Measurements from ENCODE around the gene SMTN. TPM values are rescaled to one million over a fixed set of nuclear protein-coding genes. Genes with fewer than 3 reads are reported as not detected.

Gene SMTN
- polyA plus RNA-seq, 3 donors from 2014 or later, result 0.49 to 2.7 (median 1.5) TPM

DNA sequence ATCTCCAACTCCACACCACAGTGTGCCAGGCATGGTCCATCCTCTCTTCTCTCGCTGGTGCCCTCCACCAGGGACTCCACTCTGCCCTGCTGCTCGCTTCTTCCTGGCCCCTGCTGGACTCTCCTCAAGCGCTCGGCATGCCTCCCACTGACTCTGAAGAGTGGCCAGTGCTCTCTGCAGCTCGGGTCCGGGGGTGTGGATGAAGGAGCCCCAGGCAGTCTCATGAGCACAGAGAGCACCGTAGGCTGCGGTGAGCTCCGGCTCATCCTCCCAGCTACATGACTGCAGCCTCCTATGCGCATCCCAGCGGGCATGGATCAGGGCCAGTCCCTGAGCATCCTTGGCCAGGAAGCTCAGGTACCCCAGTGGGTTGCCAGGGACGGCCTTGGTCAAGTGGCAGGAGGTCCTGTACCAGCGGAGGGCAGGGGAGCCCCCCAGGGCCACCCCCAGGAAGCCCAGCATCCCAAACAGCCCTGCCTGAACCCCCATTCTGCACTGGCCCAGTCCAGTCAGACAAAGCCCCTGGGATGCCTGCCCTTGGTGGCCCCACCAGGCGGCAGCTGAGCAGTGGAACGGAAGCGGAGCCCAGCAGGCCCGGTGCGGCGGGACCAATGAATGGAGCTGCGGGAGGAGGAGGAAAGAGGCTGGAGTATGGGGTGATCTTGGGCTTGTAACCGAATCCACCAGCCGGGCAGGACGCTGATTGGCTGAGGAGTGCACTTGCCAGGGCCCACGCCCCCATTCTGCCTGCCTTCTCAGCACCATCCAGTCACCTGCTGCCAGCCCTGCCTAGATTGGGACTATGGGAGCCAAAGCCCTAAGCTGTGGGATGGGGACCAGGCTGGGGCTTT, 59.0 kb downstream of the SMTN start, which contains the start of gene PLA2G3:
Gene PLA2G3, minus strand, starts transcription at position 643 of the 851 bp plus-strand sequence. Its CDS starts 154 bp downstream, at position 489.
- H3K9me3 Mint-ChIP-seq, result no peaks in the 10 kb centered on the region
- H3K36me3 Mint-ChIP-seq, result no peaks in the 10 kb centered on the region
- no peak within 1 kb of the TSS for H3K27ac Mint-ChIP-seq
- peaks cover 4 to 5% (median 4%) of the 10 kb centered on the region in 3 donors for H3K27me3 Mint-ChIP-seq (ENCODE audit: low read depth in 3 of 3)
- H3K4me1 Mint-ChIP-seq, result no peaks in the 10 kb centered on the region
- DNase-seq, result no peak
- no peak within 1 kb of the TSS for H3K4me3 Mint-ChIP-seq

DNA sequence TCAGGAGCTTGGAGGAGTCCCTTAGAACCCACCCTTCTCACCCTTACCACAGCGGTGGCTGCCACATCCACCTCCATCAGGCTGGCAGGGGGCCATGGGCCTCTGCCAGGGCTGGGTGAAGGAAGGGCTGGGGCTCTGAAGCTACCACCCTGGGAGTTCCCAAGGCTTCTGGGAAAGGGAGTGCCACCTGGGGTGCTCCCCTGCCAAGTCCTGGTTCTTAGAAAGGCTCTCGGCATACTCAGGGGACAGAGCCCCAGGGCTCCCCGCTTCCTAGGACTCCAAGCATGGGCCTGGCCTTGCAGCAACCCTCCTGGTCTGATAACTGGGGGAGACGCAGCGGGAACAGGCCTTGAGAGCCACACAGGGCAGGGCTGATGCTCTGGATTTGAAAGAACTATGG, 59.6 kb downstream of the SMTN start:
- H3K4me1 Mint-ChIP-seq, result no peaks in the 10 kb centered on the region
- H3K4me3 Mint-ChIP-seq, result no peak overlapping the region
- H3K9me3 Mint-ChIP-seq, result no peaks in the 10 kb centered on the region
- H3K27ac Mint-ChIP-seq, result no peak overlapping the region
- no peak for DNase-seq
- H3K27me3 Mint-ChIP-seq (ENCODE audit: low read depth in 3 of 3), result peaks cover 4 to 5% (median 4%) of the 10 kb centered on the region in 3 donors
- no peaks in the 10 kb centered on the region for H3K36me3 Mint-ChIP-seq

DNA sequence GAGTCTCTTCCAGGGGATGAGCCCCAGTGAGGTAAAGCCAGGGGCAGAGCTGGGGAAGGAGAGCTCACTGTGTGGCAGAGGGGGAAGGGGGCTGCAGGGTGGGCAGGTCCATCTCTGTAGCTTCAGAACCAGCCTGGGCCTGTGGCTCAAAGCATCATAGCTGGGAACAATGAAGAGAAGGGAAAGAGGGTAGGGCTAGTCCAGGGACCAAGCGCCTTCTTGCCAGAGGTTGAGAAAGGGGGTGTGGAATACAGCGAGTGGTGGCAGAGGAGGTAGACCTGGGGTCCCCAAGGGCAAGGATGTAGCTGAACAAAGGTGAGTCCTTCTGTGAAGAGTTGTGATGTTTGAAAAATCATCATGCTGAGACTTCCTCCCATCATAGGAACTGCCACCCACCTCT, 60.4 kb downstream of the SMTN start:
- H3K27ac Mint-ChIP-seq, result no peak overlapping the region
- H3K9me3 Mint-ChIP-seq, result peaks cover 0 to 3% (median 0%) of the 10 kb centered on the region in 6 donors
- no peak overlapping the region for H3K4me3 Mint-ChIP-seq

DNA sequence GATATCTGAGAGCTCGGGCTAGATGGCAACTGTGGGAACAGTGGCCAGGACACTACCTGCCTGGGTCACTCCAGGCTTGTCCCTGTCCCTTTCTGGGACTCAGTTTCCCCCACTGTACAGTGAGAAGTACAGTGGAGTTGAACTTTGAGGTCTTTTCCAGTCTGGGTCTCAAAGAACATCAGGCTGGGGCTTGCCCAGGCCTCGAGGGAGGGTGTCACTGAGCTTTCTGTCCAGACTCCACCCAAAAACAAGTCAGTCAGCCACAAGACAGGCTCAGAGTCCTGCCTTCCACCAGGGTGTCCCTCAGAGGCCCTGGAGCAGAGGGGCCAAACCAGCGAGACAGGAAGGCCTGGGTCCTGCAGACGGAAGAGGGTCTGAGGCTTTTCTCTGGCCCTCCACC, 61.2 kb downstream of the SMTN start:
- DNase-seq, result no peak
- Mint-ChIP-seq H3K27me3 (ENCODE audit: low read depth in 3 of 3) (peaks cover 0 to 5% (median 4%) of the 10 kb centered on the region in 3 donors), H3K9me3 (peaks cover 0 to 3% (median 0%) of the 10 kb centered on the region in 6 donors), H3K4me1 (no peaks in the 10 kb centered on the region), H3K36me3 (no peaks in the 10 kb centered on the region), H3K4me3 (no peak overlapping the region), H3K27ac (no peak overlapping the region)

More for the DNA sequence above, 60.4 kb downstream of the SMTN start:
- Mint-ChIP-seq H3K36me3 (no peaks in the 10 kb centered on the region), H3K27me3 (ENCODE audit: low read depth in 3 of 3) (peaks cover 0 to 5% (median 4%) of the 10 kb centered on the region in 3 donors), H3K4me1 (no peaks in the 10 kb centered on the region)
- DNase-seq, result no peak

DNA sequence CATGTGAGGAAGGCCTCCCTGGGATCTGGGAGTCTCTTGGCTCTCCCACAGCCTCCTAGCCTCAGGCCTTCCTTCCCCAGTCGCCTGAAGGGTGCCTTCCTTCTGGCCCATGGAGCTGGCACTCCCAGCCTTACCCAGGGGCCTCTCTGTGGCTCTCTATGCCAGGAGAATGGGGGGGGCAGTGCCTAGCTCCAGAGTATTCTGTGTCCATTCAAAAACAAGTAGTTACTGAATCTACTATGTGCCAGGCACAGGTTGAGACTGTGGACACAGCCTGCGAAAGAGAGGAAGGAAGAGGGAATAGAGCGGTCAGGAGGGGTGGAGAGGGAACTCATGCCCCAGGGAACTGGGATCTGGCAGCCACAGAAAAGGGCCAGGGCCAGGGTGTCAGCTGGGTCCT, 61.9 kb downstream of the SMTN start:
- Mint-ChIP-seq H3K27me3 (ENCODE audit: low read depth in 3 of 3) (peaks cover 0 to 5% (median 4%) of the 10 kb centered on the region in 3 donors), H3K27ac (no peak overlapping the region), H3K9me3 (peaks cover 0 to 3% (median 0%) of the 10 kb centered on the region in 6 donors), H3K4me3 (no peak overlapping the region), H3K4me1 (no peaks in the 10 kb centered on the region), H3K36me3 (no peaks in the 10 kb centered on the region)
- no peak for DNase-seq

DNA sequence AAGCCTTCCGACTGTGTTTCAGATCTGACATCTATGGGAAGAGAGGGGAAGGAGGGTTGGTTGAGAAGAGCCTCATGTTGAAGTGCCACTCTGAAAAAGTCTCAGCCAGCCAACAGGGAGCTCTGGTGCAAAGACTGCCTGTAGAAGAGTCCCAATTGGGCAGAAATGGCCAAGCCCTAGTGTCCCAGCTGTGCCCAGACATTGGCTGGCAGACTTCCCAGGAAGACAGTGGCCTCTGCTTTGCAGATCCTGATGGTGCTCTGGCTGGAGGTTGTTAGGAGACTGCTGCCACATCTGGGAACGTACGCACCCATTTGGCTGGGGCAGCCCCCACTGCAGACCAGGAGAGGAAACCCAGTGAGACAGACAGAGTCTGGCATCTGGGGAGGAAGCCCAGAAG, 62.4 kb downstream of the SMTN start:
- peaks cover 0 to 3% (median 0%) of the 10 kb centered on the region in 6 donors for H3K9me3 Mint-ChIP-seq
- H3K4me1 Mint-ChIP-seq, result no peaks in the 10 kb centered on the region
- no peaks in the 10 kb centered on the region for H3K36me3 Mint-ChIP-seq
- DNase-seq, result no peak
- H3K4me3 Mint-ChIP-seq, result no peak overlapping the region
- H3K27ac Mint-ChIP-seq, result no peak overlapping the region
- H3K27me3 Mint-ChIP-seq (ENCODE audit: low read depth in 3 of 3), result peaks cover 0 to 4% (median 3%) of the 10 kb centered on the region in 3 donors

DNA sequence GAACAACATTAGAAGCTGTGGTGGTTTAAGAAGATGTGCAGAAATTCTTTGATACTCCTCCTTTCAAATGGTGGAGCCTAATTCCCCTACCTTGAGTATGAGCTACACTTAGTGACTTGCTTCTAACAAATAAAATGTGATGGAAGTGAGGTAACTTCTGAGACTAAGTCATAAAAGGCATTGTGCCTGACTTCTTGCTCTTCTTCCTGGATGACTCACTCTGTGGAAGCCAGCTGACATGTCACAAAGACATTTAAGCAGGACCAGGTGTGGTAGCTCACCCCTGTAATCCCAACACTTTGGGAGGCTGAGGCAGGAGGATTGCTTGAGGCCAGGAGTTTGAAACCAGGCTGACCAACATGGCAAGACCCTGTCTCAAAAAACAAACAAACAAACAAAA, 63.1 kb downstream of the SMTN start:
- DNase-seq, result no peak
- Mint-ChIP-seq H3K9me3 (peaks cover 0 to 3% (median 0%) of the 10 kb centered on the region in 6 donors), H3K27ac (no peak overlapping the region), H3K27me3 (ENCODE audit: low read depth in 3 of 3) (peaks cover 0 to 4% (median 3%) of the 10 kb centered on the region in 3 donors), H3K4me3 (no peak overlapping the region), H3K36me3 (no peaks in the 10 kb centered on the region), H3K4me1 (no peaks in the 10 kb centered on the region)

DNA sequence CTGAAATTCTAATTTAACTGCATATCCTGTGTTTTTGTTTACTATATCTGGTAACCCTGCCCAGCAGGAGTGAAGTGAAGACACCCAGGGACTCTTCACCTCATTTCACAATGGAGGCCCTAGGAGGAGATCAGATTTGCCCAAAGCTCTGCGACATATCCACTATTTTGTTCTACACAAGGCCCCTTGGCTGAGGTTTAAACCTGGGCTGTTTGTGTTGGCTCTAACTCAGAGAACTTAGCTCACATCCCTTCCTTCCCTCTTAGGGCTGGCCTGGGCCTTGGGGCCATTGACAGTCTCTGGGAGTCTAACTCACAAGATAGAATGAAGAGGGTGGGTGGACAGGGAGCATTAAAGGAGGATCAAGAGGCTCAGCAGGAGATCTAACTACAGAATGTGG, 67.4 kb downstream of the SMTN start:
- no peaks in the 10 kb centered on the region for H3K36me3 Mint-ChIP-seq

DNA sequence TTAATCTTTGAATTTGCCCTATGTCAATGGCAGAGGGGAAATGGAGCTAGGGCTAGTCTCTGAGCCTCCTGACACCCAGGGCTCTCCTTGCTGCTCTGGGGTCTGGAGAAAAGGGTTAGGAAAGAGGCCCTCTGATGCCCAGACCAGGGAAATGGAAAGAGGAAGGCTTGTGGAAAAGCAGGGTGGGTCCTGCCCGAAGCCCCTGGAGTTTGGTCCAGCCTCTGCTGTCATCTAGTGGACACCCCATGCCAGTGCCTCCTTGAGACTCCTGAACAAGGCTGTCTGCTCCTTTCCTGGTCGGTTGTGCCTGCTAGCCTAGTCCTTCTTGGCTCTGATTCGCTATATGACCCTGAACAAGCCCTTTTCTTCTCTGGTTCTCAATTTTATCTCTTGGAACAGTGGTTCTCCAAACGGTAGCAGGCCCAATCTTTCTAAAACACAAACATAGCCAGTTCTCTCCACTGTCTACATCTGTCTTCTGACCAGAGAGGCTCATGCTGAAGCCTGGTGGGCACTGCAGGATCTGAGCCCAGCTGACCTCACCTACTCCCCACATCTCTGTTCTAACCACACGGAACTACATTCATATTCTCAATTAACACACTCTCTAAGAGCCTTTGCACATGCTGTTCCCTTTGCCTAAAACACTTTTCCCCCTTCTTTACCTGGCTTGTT, 68.0 kb downstream of the SMTN start:
- Mint-ChIP-seq H3K4me1 (no peaks in the 10 kb centered on the region), H3K4me3 (no peak overlapping the region), H3K27me3 (ENCODE audit: low read depth in 3 of 3) (peaks cover 0 to 5% (median 1%) of the 10 kb centered on the region in 3 donors), H3K9me3 (peaks cover 0 to 3% (median 0%) of the 10 kb centered on the region in 6 donors), H3K36me3 (no peaks in the 10 kb centered on the region), H3K27ac (no peak overlapping the region)
- peak in 2 of 3 donors; percentile 6 to 12 for DNase-seq

More for the DNA sequence above, 67.4 kb downstream of the SMTN start:
- DNase-seq, result no peak
- H3K9me3 Mint-ChIP-seq, result peaks cover 0 to 3% (median 0%) of the 10 kb centered on the region in 6 donors
- no peak overlapping the region for H3K4me3 Mint-ChIP-seq
- H3K4me1 Mint-ChIP-seq, result no peaks in the 10 kb centered on the region
- peaks cover 0 to 5% (median 3%) of the 10 kb centered on the region in 3 donors for H3K27me3 Mint-ChIP-seq (ENCODE audit: low read depth in 3 of 3)
- no peak overlapping the region for H3K27ac Mint-ChIP-seq

DNA sequence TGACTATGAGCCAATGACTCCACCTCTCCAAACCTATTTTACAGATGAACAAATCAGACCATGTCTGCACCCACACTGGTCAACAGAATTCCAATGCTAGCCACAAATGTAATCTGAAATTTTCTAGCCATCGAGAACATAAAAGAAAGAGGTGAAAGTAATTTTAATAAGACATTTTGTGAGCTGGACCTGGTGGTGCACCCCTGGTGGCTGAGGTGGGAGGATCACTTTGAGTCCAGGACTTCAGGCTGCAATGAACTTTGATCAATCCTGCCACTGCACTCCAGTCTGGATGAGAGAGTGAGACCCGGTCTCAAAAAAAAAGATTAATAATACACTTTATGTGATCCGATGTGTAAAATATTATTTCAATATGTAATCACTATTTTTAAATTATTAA, 69.5 kb downstream of the SMTN start:
- Mint-ChIP-seq H3K4me3 (no peak overlapping the region), H3K36me3 (no peaks in the 10 kb centered on the region), H3K9me3 (peaks cover 0 to 3% (median 0%) of the 10 kb centered on the region in 6 donors), H3K27me3 (ENCODE audit: low read depth in 3 of 3) (peaks cover 0 to 7% (median 1%) of the 10 kb centered on the region in 3 donors), H3K4me1 (no peaks in the 10 kb centered on the region), H3K27ac (no peak overlapping the region)
- DNase-seq, result no peak

DNA sequence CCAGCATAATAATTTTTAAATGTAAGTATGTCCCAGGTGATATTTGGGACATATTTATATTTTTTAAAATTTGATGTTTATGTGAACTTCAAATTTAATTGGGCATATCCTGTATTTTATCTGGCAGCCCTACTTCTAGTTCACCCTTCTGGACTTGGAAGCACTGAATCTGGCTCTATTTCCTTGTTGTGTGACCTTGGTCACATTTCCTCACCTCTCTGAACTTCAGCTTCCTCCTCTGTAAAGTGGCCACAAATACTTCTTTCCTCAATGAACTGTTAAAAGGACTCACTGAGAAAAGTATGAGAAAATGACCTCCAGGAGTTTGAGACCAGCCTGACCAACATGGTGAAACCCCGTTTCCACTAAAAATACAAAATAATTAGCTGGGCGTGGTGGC, 70.8 kb downstream of the SMTN start:
- H3K36me3 Mint-ChIP-seq, result no peaks in the 10 kb centered on the region
- H3K9me3 Mint-ChIP-seq, result peaks cover 0 to 2% (median 0%) of the 10 kb centered on the region in 6 donors
- H3K27ac Mint-ChIP-seq, result no peak overlapping the region
- no peaks in the 10 kb centered on the region for H3K4me1 Mint-ChIP-seq
- peaks cover 0 to 7% (median 1%) of the 10 kb centered on the region in 3 donors for H3K27me3 Mint-ChIP-seq (ENCODE audit: low read depth in 3 of 3)
- no peak for DNase-seq
- H3K4me3 Mint-ChIP-seq, result no peak overlapping the region

DNA sequence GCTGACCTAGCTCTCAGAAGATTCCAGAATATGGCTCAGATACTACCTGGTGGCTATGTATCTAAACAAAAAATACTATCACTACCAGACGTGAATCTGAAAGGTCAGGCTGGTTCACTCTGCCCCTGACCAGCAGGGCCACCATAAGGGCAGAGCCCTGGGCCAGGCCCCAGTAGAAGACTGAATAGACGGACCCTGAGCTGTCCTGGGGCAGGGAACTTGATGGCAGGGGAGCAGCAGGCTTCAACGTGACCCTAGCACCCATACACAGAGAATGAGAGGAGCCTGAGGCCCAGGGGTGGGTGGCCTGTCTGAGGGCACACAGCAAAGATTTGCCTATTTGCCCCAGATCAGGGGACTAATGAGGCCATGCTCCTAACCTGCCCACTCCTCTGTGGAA, 72.2 kb downstream of the SMTN start:
- Mint-ChIP-seq H3K4me1 (no peaks in the 10 kb centered on the region), H3K27me3 (ENCODE audit: low read depth in 3 of 3) (peaks cover 0 to 7% (median 1%) of the 10 kb centered on the region in 3 donors), H3K27ac (peak overlapping the region in 1 of 6 donors; percentile 17), H3K4me3 (no peak overlapping the region), H3K9me3 (no peaks in the 10 kb centered on the region), H3K36me3 (no peaks in the 10 kb centered on the region)
- no peak for DNase-seq
